Small intestine (tissue), 16 donors: ENCODE measurements around the gene SPHKAP. TPM values are rescaled to one million over a fixed set of nuclear protein-coding genes. Genes with fewer than 3 reads are reported as not detected.
A peak's percentile ranks its signal among the peaks of the same experiment; 100 is the strongest.
"Not testable (repeated sequence)": the region's sequence is repeated elsewhere in the genome, so short reads cannot be mapped to it uniquely, and the experiment has no call there.

ENCODE experiments used
- DNase-seq, 2 donors: peaks; one replicate each; pipeline versions ENCODE4 v3.0.0 to v3.0.0-alpha.2; 2013
- FAIRE-seq: peaks from 2 replicates; lab custom pipeline; 2012; peaks lifted over from hg19 to GRCh38; lab: Jason Lieb, UNC
- H3K27ac ChIP-seq, 3 donors: one replicate each; pipeline ENCODE4 v1.5.1; 2013; ENCODE audit warnings: low read length in 2 of 3, mild to moderate bottlenecking in 2 of 3, control low read depth in 1 of 3, inconsistent platforms in 1 of 3, low read depth in 1 of 3, moderate library complexity in 1 of 3
- H3K27me3 ChIP-seq, 3 donors: one replicate each; pipeline ENCODE4 v1.6.1; 2013; ENCODE audit warnings: low read length in 3 of 3, inconsistent platforms in 1 of 3; ENCODE audit not compliant: control insufficient read depth in 3 of 3, insufficient read depth in 3 of 3
- H3K36me3 ChIP-seq, 3 donors: one replicate each; pipeline ENCODE4 v1.6.1; 2013; ENCODE audit warnings: low read length in 3 of 3, inconsistent platforms in 1 of 3, low read depth in 1 of 3, mild to moderate bottlenecking in 1 of 3, moderate library complexity in 1 of 3; ENCODE audit not compliant: control insufficient read depth in 3 of 3, insufficient read depth in 2 of 3
- H3K4me1 ChIP-seq, 3 donors: one replicate each; pipeline ENCODE4 v1.6.1; 2013; ENCODE audit warnings: low read length in 2 of 3, inconsistent platforms in 1 of 3, low read depth in 1 of 3, mild to moderate bottlenecking in 1 of 3, moderate library complexity in 1 of 3; ENCODE audit not compliant: control insufficient read depth in 3 of 3, insufficient read depth in 2 of 3
- H3K4me3 ChIP-seq, 3 donors: one replicate each; pipeline ENCODE4 v1.5.1; 2013; ENCODE audit warnings: low read length in 3 of 3, control low read depth in 1 of 3, inconsistent platforms in 1 of 3, low read depth in 1 of 3, mild to moderate bottlenecking in 1 of 3, moderate library complexity in 1 of 3
- H3K9me3 ChIP-seq, 2 donors: one replicate each; pipeline ENCODE4 v1.6.1; 2013; ENCODE audit warnings: low read depth in 1 of 2, low read length in 1 of 2; ENCODE audit not compliant: control insufficient read depth in 2 of 2, insufficient read depth in 1 of 2
- WGBS, 3 donors: extraction: QIAGEN DNeasy Blood & Tissue Kit; methylation state at CpG; one replicate each; pipeline ENCODE4 v1.1.7; 2013; 5-methylcytosine and 5-hydroxymethylcytosine counted together
- long read RNA-seq, 10 donors: transcript quantifications; one replicate each; lab custom pipeline, GENCODE V29; 2026
- polyA plus RNA-seq, 4 donors: library from polyadenylated mRNA; stranded (reverse) in 3 of 4; unstranded in 1 of 4; fragments of 200-250 nt in 3 of 4; fragments of 120-200 nt in 1 of 4; gene quantifications; one replicate each; pipeline versions ENCODE4 v1.2.1 to v1.2.3, GENCODE V29; 2013
- donor health status: healthy with polysubstance abuse.
- donor health status: control.
- donor health status: control.
- donor health status: Bipolar disorder and iron deficiency.
- donor health status: healthy.

SPHKAP gene, protein sequence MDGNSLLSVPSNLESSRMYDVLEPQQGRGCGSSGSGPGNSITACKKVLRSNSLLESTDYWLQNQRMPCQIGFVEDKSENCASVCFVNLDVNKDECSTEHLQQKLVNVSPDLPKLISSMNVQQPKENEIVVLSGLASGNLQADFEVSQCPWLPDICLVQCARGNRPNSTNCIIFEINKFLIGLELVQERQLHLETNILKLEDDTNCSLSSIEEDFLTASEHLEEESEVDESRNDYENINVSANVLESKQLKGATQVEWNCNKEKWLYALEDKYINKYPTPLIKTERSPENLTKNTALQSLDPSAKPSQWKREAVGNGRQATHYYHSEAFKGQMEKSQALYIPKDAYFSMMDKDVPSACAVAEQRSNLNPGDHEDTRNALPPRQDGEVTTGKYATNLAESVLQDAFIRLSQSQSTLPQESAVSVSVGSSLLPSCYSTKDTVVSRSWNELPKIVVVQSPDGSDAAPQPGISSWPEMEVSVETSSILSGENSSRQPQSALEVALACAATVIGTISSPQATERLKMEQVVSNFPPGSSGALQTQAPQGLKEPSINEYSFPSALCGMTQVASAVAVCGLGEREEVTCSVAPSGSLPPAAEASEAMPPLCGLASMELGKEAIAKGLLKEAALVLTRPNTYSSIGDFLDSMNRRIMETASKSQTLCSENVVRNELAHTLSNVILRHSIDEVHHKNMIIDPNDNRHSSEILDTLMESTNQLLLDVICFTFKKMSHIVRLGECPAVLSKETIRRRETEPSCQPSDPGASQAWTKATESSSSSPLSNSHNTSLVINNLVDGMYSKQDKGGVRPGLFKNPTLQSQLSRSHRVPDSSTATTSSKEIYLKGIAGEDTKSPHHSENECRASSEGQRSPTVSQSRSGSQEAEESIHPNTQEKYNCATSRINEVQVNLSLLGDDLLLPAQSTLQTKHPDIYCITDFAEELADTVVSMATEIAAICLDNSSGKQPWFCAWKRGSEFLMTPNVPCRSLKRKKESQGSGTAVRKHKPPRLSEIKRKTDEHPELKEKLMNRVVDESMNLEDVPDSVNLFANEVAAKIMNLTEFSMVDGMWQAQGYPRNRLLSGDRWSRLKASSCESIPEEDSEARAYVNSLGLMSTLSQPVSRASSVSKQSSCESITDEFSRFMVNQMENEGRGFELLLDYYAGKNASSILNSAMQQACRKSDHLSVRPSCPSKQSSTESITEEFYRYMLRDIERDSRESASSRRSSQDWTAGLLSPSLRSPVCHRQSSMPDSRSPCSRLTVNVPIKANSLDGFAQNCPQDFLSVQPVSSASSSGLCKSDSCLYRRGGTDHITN (N-terminal part only)
- under 1 TPM in 3 of 4 donors, not detected in 1; 0.01 to 0.27 (median 0.10) TPM for polyA plus RNA-seq
- long read RNA-seq, donor 1: 0 reads
- long read RNA-seq, donor 2: 0 reads
- long read RNA-seq, donor 3: 0 reads
- long read RNA-seq, donor 4: 0 reads
- long read RNA-seq, donor 5: 0 reads
- long read RNA-seq, donor 6: 0 reads
- long read RNA-seq, donor 7: 0 reads
- long read RNA-seq, donor 8: 0 reads
- long read RNA-seq, donor 9: 0 reads
- long read RNA-seq, donor 10: 0 reads

- peaks cover 6 to 28% (median 15%) of the 10 kb centered on the region in 3 donors for H3K27me3 ChIP-seq
- H3K4me1 ChIP-seq: no peaks in the 10 kb centered on the region
- DNase-seq (peak in 1 of 2 donors; percentile 9), FAIRE-seq (no peak)
- no peak within 1 kb of the TSS for H3K27ac ChIP-seq
- WGBS, 3 donors: 6 to 12% (median 11%) methylated on average over 40 to 56 of the region's 56 CpGs
- peaks cover 0 to 3% of the 10 kb centered on the region in 2 donors for H3K9me3 ChIP-seq
- no peak within 1 kb of the TSS for H3K4me3 ChIP-seq
- no peaks in the 10 kb centered on the region for H3K36me3 ChIP-seq
Measured at GRCh38 chr2:228181098-228182019, at the start of gene SPHKAP. Gene SPHKAP (minus strand): TSS chr2:228181687. CDS start chr2:228181598, 89 bp downstream.

DNA sequence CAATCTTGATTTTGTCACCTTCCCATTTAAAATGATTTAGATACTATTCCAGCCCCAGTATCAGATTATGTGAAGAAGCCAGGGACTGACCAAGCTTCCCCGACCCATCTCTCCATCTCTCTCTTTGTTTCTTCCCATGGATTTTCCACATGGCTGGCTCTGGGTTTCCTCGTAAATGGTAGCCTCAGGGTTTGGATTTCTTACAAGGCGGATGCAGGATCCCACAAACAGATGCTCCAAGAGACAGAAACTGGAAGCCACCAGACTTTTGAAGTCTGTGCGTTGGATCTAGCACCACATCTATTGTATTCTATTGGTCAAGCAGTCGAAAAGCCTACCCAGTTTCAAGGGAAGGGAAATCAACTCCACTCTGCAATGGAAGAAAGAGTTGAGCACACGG is 46.0 kb upstream of the SPHKAP start:
- H3K4me3 ChIP-seq: no peak overlapping the region
- H3K36me3 ChIP-seq: no peaks in the 10 kb centered on the region
- no peaks in the 10 kb centered on the region for H3K27me3 ChIP-seq
- WGBS, 3 donors: 81 to 87% (median 85%) methylated on average over 6 of the region's 6 CpGs
- no peaks in the 10 kb centered on the region for H3K9me3 ChIP-seq
- H3K27ac ChIP-seq: no peak overlapping the region
- FAIRE-seq (no peak), DNase-seq (no peak)
- peaks cover 0 to 6% (median 0%) of the 10 kb centered on the region in 3 donors for H3K4me1 ChIP-seq

DNA sequence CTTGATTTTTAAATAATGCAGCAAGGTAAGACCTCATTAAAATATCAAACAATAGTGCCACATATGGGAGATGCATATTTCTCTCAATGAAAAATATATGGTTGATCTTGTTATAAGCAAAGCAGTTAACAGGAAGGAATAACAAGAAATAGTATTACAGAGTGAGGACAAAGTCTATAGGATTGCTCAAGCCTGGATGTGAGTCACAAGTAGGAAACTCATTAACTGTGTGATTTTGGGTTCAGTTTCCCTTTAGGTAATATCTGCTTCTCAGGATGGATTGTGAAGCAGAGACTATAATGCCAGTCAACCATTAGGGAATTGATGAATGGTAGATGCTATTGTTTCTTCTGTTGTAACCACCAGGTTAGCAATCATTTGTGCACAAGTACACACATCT is 42.9 kb upstream of the SPHKAP start:
- Histone ChIP-seq H3K4me1 (peaks cover 0 to 6% (median 0%) of the 10 kb centered on the region in 3 donors), H3K27me3 (no peaks in the 10 kb centered on the region), H3K4me3 (no peak overlapping the region), H3K9me3 (no peaks in the 10 kb centered on the region), H3K36me3 (no peaks in the 10 kb centered on the region), H3K27ac (peak overlapping the region in 1 of 3 donors; percentile 31)
- DNase-seq: peak; percentile 76
- FAIRE-seq: no peak

DNA sequence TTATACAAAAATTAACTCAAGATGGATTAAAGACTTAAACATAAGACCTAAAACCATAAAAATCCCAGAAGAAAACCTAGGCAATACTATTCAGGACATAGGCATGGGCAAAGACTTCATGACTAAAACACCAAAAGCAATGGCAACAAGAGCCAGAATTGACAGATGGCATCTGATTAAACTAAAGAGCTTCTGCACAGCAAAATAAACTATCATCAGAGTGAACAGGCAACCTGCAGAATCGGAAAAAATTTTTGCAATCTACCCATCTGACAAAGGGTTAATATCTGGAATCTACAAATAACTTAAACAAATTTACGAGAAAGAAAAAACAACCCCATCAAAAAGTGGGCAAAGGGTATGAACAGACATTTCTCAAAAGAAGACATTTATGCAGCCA is 37.1 kb upstream of the SPHKAP start:
- H3K36me3 ChIP-seq, DNase-seq, H3K4me1 ChIP-seq, H3K9me3 ChIP-seq, H3K27ac ChIP-seq, H3K4me3 ChIP-seq, H3K27me3 ChIP-seq, FAIRE-seq: not testable (repeated sequence)
- 76 to 81% (median 80%) methylated on average over 2 of the region's 2 CpGs for WGBS, 3 donors

GRCh38 chr2:228197504-228197903 is 16.0 kb upstream of the SPHKAP start:
- Histone ChIP-seq H3K4me3 (no peak overlapping the region), H3K27me3 (no peaks in the 10 kb centered on the region), H3K36me3 (no peaks in the 10 kb centered on the region), H3K27ac (no peak overlapping the region), H3K9me3 (no peaks in the 10 kb centered on the region), H3K4me1 (no peaks in the 10 kb centered on the region)
- DNase-seq (no peak), FAIRE-seq (no peak)
- 37 to 60% (median 48%) methylated on average over 2 of the region's 2 CpGs for WGBS, 3 donors

DNA sequence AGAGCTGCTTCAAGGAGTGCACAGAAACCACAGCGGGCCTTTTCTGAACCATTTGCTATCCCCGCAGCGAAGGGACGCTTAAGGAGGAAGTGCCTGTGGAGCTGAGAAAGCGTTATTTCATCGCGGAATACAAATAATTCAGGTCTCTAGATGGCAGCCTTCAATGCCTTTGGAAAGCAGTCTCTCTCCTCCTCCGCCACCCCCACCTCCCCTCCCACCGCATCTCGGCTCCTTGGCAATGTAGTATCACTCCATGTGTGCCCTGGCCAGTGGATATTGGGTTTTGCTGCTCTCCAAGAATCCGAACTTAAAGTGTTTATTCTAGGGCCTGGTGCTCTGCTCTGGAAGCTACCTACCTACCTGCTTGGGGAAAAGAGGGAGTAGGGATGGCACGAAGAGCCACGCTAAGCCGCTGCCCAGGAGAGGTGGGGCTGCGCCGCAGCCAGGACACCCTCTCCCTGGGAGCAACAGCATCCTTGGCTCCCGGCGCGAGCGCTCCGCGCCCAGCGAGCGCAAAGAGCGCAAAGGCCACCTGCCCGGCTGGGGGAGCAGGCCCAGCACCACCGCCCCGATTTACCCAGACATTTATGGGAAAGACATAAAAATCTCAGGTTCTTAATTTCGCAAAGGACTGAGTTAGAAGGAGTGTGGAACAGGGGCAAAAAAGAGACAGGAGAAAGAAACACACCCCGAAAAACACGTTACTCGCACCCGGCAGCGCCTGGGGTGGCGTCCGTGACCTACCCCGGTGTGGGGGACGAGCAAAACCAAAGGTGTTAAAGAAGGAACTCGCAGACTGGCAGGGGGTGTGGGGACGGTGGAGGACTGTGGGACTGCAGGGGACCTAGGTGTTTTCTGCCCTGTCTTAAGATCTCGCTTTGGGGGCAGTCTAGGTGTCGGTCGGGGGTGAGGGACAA is 1.0 kb downstream of the SPHKAP start:
- no peaks in the 10 kb centered on the region for H3K4me1 ChIP-seq
- H3K36me3 ChIP-seq: no peaks in the 10 kb centered on the region
- FAIRE-seq (no peak), DNase-seq (peak in 1 of 2 donors; percentile 3)
- H3K9me3 ChIP-seq: no peaks in the 10 kb centered on the region
- H3K27me3 ChIP-seq: peaks cover 6 to 28% (median 15%) of the 10 kb centered on the region in 3 donors
- no peak overlapping the region for H3K27ac ChIP-seq
- WGBS, 3 donors: 6 to 18% (median 9%) methylated on average over 43 of the region's 43 CpGs
- no peak overlapping the region for H3K4me3 ChIP-seq
